Loucy (cell line): ENCODE results near the gene SV2B.
A peak's percentile ranks its signal among the peaks of the same experiment; 100 is the strongest.

Experiments used
- H2AFZ ChIP-seq: fragments of 200-600 bp; sonication (generic); 2 replicates; pipeline ENCODE4 v1.6.0; 2016; ENCODE audit warnings: antibody characterized with exemption, mild to moderate bottlenecking, low read length, moderate library complexity
- H3F3A ChIP-seq: fragments of 200-600 bp; 2 replicates; pipeline ENCODE4 v1.6.0; 2016; ENCODE audit warnings: antibody characterized with exemption, low read depth, mild to moderate bottlenecking
- H3K27me3 ChIP-seq: fragments of 200-600 bp; sonication (generic); 2 replicates; pipeline ENCODE4 v1.6.1; 2014; ENCODE audit warnings: low read length, mild to moderate bottlenecking; ENCODE audit not compliant: insufficient read depth, poor library complexity, severe bottlenecking
- H3K36me3 ChIP-seq: fragments of 200-600 bp; sonication (generic); 2 replicates; pipeline ENCODE4 v1.6.1; 2016; ENCODE audit warnings: low read length; ENCODE audit not compliant: insufficient read depth
- H3K4me1 ChIP-seq: fragments of 200-600 bp; sonication (generic); 2 replicates; pipeline ENCODE4 v1.5.1; 2014; ENCODE audit warnings: low read length, mild to moderate bottlenecking; ENCODE audit not compliant: insufficient read depth, poor library complexity, severe bottlenecking
- H3K4me2 ChIP-seq: fragments of 200-600 bp; sonication (generic); 2 replicates; pipeline ENCODE4 v1.6.0; 2014; ENCODE audit warnings: antibody characterized with exemption, low read length, low read depth, mild to moderate bottlenecking; ENCODE audit not compliant: poor library complexity, severe bottlenecking
- H3K4me3 ChIP-seq: fragments of 200-600 bp; sonication (generic); 2 replicates; pipeline ENCODE4 v1.5.1; 2014; ENCODE audit warnings: low read length, mild to moderate bottlenecking, mixed read lengths; ENCODE audit not compliant: poor library complexity, severe bottlenecking
- H3K79me2 ChIP-seq: fragments of 200-600 bp; sonication (generic); 2 replicates; pipeline ENCODE4 v1.6.1; 2014; ENCODE audit warnings: low read length; ENCODE audit not compliant: insufficient read depth
- H3K9ac ChIP-seq: fragments of 200-600 bp; sonication (generic); 2 replicates; pipeline ENCODE4 v1.6.0; 2014; ENCODE audit warnings: mild to moderate bottlenecking, low read depth, low read length, moderate library complexity; ENCODE audit not compliant: poor library complexity, severe bottlenecking
- H3K9me2 ChIP-seq: fragments of 200-600 bp; sonication (generic); replicated peaks from 2 replicates; pipeline ENCODE4 v1.6.1; 2016; ENCODE audit warnings: low read depth, low read length, mixed read lengths
- H3K9me3 ChIP-seq: fragments of 200-600 bp; sonication (generic); 2 replicates; pipeline ENCODE4 v1.6.1; 2014; ENCODE audit warnings: mild to moderate bottlenecking, antibody characterized with exemption, low read length, low read depth; ENCODE audit not compliant: insufficient read depth
- H4K20me1 ChIP-seq: fragments of 200-600 bp; sonication (generic); 2 replicates; pipeline ENCODE4 v1.6.0; 2014; ENCODE audit warnings: antibody characterized with exemption, low read length, mild to moderate bottlenecking; ENCODE audit not compliant: insufficient read depth, poor library complexity, severe bottlenecking
- CTCF ChIP-seq: fragments of 200-600 bp; sonication (generic); conservative IDR thresholded peaks from 2 replicates; pipeline ENCODE4 v1.5.1; 2014; ENCODE audit warnings: mild to moderate bottlenecking, antibody characterized with exemption, low read length
- EZH2phosphoT487 ChIP-seq: fragments of 200-600 bp; IDR thresholded peaks from 2 replicates; pipeline ENCODE4 v1.6.1; 2018; ENCODE audit warnings: antibody characterized with exemption, mild to moderate bottlenecking, moderate library complexity, borderline replicate concordance

Gene SV2B

GRCh38 chr15:91306144-91306543 is 206.1 kb downstream of the SV2B start:
- no peaks in the 10 kb centered on the region for H3K9me3 ChIP-seq
- H3K4me2 ChIP-seq = no peak overlapping the region
- H3K9me2 ChIP-seq = no peaks in the 10 kb centered on the region
- H3K27me3 ChIP-seq = no peaks in the 10 kb centered on the region
- peaks cover 62% of the 10 kb centered on the region for H3K4me1 ChIP-seq
- H3K4me3 ChIP-seq = no peak overlapping the region
- no peak overlapping the region for H3K9ac ChIP-seq
- H3K36me3 ChIP-seq = no peaks in the 10 kb centered on the region
- no peaks in the 10 kb centered on the region for H4K20me1 ChIP-seq
- H3K79me2 ChIP-seq = no peaks in the 10 kb centered on the region
- no peak for TF ChIP-seq CTCF
- no peak for TF ChIP-seq EZH2phosphoT487
- no peaks in the 10 kb centered on the region for H3F3A ChIP-seq
- H2AFZ ChIP-seq = no peak overlapping the region; the same call in 1 of the 2 replicates

GRCh38 chr15:91307601-91308000 is 207.5 kb downstream of the SV2B start:
- TF ChIP-seq CTCF (no peak), EZH2phosphoT487 (no peak)
- H3K4me1 ChIP-seq = peaks cover 74% of the 10 kb centered on the region
- H4K20me1 ChIP-seq = no peaks in the 10 kb centered on the region
- no peak overlapping the region for H2AFZ ChIP-seq
- no peaks in the 10 kb centered on the region for H3K79me2 ChIP-seq
- H3K9ac ChIP-seq = no peak overlapping the region
- no peaks in the 10 kb centered on the region for H3K36me3 ChIP-seq
- peak overlapping the region; percentile 63 for H3K4me2 ChIP-seq
- H3K9me3 ChIP-seq = no peaks in the 10 kb centered on the region
- H3F3A ChIP-seq = 0 out of 2 replicates have a peak, but pooled peaks cover 4% of the 10 kb centered on the region
- H3K9me2 ChIP-seq = no peaks in the 10 kb centered on the region
- no peaks in the 10 kb centered on the region for H3K27me3 ChIP-seq
- no peak overlapping the region for H3K4me3 ChIP-seq

- Histone ChIP-seq H3K4me2 (peak overlapping the region; percentile 63), H3K4me1 (peaks cover 77% of the 10 kb centered on the region), H3K79me2 (no peaks in the 10 kb centered on the region), H3K27me3 (no peaks in the 10 kb centered on the region), H2AFZ (no peak overlapping the region), H3K9ac (no peak overlapping the region), H3K9me3 (no peaks in the 10 kb centered on the region), H3K36me3 (no peaks in the 10 kb centered on the region), H3K4me3 (peak overlapping the region; percentile 21), H4K20me1 (no peaks in the 10 kb centered on the region), H3F3A (0 out of 2 replicates have a peak, but pooled peaks cover 4% of the 10 kb centered on the region), H3K9me2 (no peaks in the 10 kb centered on the region)
- no peak for TF ChIP-seq EZH2phosphoT487
- TF ChIP-seq CTCF = no peak
Observed at GRCh38 chr15:91308199-91308598, 208.1 kb downstream of the SV2B start.
